AG09309 (cell line): Measurements from ENCODE around the gene ENDOD1.

Source experiments
- DNase-seq: peaks from one replicate; pipeline ENCODE4 v3.0.0-alpha.2; 2010; ENCODE audit warnings: low read depth
- H3K4me3 ChIP-seq: 2 replicates; pipeline ENCODE4 v1.5.1; 2011; ENCODE audit warnings: mild to moderate bottlenecking, low read depth, low read length, moderate library complexity; ENCODE audit not compliant: control insufficient read depth
- CTCF ChIP-seq: IDR thresholded peaks from 2 replicates; pipeline ENCODE4 v1.5.1; 2011; ENCODE audit warnings: mild to moderate bottlenecking, low read depth, low read length, inconsistent platforms; ENCODE audit not compliant: insufficient read depth, control insufficient read depth; ENCODE audit errors: missing control alignments

Gene ENDOD1

GRCh38 chr11:95138448-95138847 lies 48.8 kb downstream of the ENDOD1 start:
- no peak for DNase-seq
- H3K4me3 ChIP-seq, result no peak overlapping the region

GRCh38 chr11:95140397-95141033 lies 50.9 kb downstream of the ENDOD1 start:
- no peak for DNase-seq
- H3K4me3 ChIP-seq, result no peak overlapping the region
- TF ChIP-seq CTCF, result no peak

More at GRCh38 chr11:95138448-95138847, 48.8 kb downstream of the ENDOD1 start:
- TF ChIP-seq CTCF, result no peak

- H3K4me3 ChIP-seq, result no peak overlapping the region
- no peak for TF ChIP-seq CTCF
- no peak for DNase-seq
Measured at GRCh38 chr11:95142431-95142830, 52.8 kb downstream of the ENDOD1 start.

- H3K4me3 ChIP-seq, result no peak overlapping the region
- no peak for DNase-seq
- no peak for TF ChIP-seq CTCF
Measured at GRCh38 chr11:95143106-95143681, 53.5 kb downstream of the ENDOD1 start.

GRCh38 chr11:95144313-95145235 lies 54.9 kb downstream of the ENDOD1 start:
- TF ChIP-seq CTCF, result no peak
- H3K4me3 ChIP-seq, result no peak overlapping the region
- no peak for DNase-seq

- DNase-seq, result no peak
- H3K4me3 ChIP-seq, result no peak overlapping the region
- TF ChIP-seq CTCF, result no peak
Measured at GRCh38 chr11:95145430-95146060, 55.9 kb downstream of the ENDOD1 start.
